GM19463 (cell line): ENCODE data around the gene HPS1.

Experiments used
- ATAC-seq: cut with Tn5 transposase; IDR thresholded peaks from one replicate; pipeline ENCODE4 v1.9.1; 2021; ENCODE audit warnings: mild to moderate bottlenecking, moderate library complexity; ENCODE audit not compliant: unreplicated experiment

Gene HPS1

GRCh38 chr10:98370831-98371820 lies 75.6 kb downstream of the HPS1 start:
- no peak for ATAC-seq

GRCh38 chr10:98369801-98370200 lies 76.9 kb downstream of the HPS1 start:
- ATAC-seq: no peak

GRCh38 chr10:98368644-98369043 lies 78.1 kb downstream of the HPS1 start:
- ATAC-seq: no peak

- ATAC-seq: no peak
Observed at GRCh38 chr10:98367604-98368451, 78.9 kb downstream of the HPS1 start.
